GM06990 (cell line): Measurements from ENCODE around the gene TMEM252.

ENCODE experiments used
- DNase-seq: peaks from one replicate; pipeline ENCODE4 v3.0.0-alpha.2; 2011; ENCODE audit not compliant: insufficient read length; ENCODE audit errors: extremely low read depth
- H3K27me3 ChIP-seq: replicated peaks from 2 replicates; pipeline ENCODE4 v1.6.0; 2011; ENCODE audit warnings: low read length; ENCODE audit not compliant: control insufficient read depth, insufficient read depth
- H3K36me3 ChIP-seq: 2 replicates; pipeline ENCODE4 v1.5.1; 2011; ENCODE audit warnings: low read length; ENCODE audit not compliant: control insufficient read depth, insufficient read depth
- H3K4me3 ChIP-seq: replicated peaks from 2 replicates; pipeline ENCODE4 v1.5.1; 2011; ENCODE audit warnings: low read depth, mild to moderate bottlenecking, control low read depth, low read length
- CTCF ChIP-seq: IDR thresholded peaks from 2 replicates; pipeline ENCODE4 v1.5.1; 2011; ENCODE audit warnings: low read length, control low read depth, mild to moderate bottlenecking, inconsistent platforms; ENCODE audit not compliant: insufficient read depth, poor library complexity, severe bottlenecking

TMEM252 gene

DNA sequence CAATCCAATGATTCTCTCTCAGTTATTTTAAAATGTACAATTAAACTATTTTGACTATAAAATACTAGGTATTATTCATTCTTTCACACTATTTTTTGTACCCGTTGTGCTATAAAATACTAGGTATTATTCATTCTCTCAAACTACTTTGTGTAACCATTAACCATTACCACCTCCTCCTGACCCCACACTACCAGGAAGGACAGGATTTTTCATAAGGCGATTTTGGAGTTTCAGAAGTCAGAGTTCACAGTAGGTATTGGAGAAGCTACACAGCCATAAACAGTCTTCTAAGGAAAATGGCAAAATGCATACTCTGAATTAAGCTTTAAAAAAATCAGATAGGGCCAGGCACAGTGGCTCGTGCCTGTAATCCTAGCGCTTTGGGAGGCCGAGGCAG is 35.1 kb upstream of the TMEM252 start:
- TF ChIP-seq CTCF: no peak
- no peaks in the 10 kb centered on the region for H3K27me3 ChIP-seq
- no peak overlapping the region for H3K4me3 ChIP-seq
- no peak for DNase-seq
- H3K36me3 ChIP-seq: no peaks in the 10 kb centered on the region

DNA sequence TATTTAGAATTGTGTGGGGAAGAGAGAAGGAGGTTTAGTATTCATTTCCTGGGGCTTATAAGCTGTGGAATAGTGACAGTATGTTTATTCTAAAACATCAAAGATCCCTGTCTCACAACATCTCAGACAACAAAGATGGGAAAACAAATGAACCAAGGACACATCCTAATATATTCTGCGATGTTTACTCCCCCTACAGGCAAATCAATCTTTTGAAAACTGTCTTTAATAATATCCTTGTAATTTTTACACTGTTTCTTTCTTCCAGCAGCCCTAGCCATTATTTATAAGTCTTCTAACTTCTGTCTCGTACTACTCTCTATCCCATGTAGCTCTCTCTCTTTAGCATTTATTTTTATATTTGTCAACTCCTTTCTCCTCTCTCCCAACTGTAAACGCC is 33.5 kb upstream of the TMEM252 start:
- no peaks in the 10 kb centered on the region; the same call in 1 of the 2 replicates for H3K27me3 ChIP-seq
- TF ChIP-seq CTCF: peak; percentile 21
- DNase-seq: no peak
- H3K36me3 ChIP-seq: no peaks in the 10 kb centered on the region
- no peak overlapping the region for H3K4me3 ChIP-seq

DNA sequence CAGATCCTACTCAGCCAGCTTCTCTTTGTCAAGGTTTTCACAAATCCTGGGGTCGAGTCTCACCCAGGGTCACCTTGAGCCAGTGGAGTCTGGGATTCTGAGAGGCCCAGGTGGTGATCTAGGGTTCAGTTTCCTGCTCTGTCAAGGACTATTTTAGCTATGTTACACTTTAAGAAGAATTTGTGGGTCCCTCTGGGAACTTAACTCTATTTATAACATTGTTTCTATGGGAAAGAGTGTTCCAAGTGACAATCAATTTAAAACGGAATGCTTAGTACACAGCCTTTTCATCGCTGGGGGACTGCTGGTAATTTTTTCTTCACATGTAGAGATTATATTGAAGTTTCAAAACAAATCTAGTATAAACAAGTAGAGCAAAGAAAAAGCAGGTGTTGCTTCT is 26.9 kb upstream of the TMEM252 start:
- Histone ChIP-seq H3K27me3 (no peaks in the 10 kb centered on the region; the same call in 1 of the 2 replicates), H3K36me3 (no peaks in the 10 kb centered on the region), H3K4me3 (no peak overlapping the region)
- no peak for TF ChIP-seq CTCF
- no peak for DNase-seq

DNA sequence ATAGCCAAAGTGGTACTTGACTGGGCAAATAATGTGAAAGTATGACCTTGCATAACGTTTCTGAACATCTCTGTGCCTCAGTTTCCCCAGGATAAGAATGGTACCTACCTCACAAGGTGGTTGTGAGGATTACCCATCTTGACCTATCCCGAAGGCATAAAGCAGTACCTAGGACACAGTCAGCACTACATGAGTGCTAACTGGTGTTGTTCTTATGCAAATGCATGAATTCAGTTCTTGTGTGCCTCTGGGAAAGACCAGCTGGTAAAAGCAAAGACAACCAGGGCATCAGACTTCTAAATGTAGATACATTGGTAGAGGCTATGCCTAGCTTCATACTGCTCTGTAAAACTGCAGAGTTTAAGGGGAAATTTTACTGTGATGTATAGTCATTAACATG is 21.8 kb upstream of the TMEM252 start:
- DNase-seq: no peak
- Histone ChIP-seq H3K27me3 (no peaks in the 10 kb centered on the region), H3K4me3 (no peak overlapping the region), H3K36me3 (no peaks in the 10 kb centered on the region)
- no peak for TF ChIP-seq CTCF

GRCh38 chr9:68560071-68560844 is 19.6 kb upstream of the TMEM252 start:
- DNase-seq: peak; percentile 28
- no peak overlapping the region for H3K4me3 ChIP-seq

More at GRCh38 chr9:68560071-68560844, 19.6 kb upstream of the TMEM252 start:
- peak; percentile 74 for TF ChIP-seq CTCF
- H3K36me3 ChIP-seq: no peaks in the 10 kb centered on the region
- H3K27me3 ChIP-seq: no peaks in the 10 kb centered on the region; the same call in 1 of the 2 replicates
